ENCODE results near the gene SIN3A.

The SIN3A gene

DNA sequence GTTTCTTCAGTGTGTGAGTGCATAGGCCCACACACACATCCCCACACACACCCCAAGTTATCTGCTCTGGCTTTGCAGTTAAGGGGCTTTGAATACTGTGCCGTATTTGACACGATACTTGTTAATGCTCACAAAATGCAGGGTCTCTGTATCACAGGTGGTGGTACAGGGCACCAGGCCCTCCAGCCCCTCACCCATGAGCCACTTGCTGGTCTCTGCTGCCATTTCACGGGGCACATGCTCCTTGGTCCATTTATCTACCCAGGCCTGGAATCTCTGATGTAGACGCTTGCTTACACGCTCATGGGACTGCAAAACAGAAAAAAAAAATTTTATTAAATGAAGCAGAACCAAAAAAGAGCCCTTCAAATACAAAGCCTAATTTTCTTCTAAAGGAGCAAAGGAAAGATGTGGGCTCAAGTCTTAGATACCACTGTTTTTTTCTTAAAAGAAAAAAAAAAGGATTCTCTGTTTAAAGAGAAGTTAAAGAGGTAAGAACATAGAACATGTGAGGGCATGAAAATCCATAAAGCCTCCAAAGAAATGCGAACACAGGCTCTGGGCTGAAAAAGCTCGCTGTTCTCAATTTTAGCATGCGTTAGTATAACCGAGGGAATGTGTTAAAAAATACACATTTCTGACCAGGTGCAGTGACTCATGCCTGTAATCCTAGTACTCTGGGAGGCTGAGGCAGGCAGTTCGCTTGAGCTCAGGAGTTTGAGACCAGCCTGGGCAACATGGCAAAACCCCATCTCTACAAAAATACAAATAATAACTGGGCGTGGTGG is 79.4 kb downstream of the SIN3A start:
- DNase-seq: no peak

DNA sequence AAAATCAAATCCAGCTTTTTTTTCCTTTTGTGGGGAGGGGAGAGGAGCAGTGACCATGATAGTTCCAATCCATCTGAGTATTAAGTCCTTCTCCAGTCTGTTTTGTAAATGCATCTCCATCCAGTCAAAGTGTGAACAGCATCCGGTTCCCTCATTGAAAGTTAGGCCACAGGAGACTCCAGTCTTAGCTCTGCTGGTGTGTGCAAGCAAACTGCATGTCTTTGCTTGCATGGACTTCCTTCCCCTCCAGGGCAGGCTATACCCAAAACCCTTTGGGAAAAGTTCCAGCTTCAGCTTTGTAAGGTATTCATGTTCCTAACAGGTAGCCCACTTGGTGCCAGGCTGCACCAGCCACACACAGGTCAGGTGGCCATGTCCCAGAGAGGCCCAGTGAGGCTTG is 80.0 kb downstream of the SIN3A start:
- DNase-seq: no peak

DNA sequence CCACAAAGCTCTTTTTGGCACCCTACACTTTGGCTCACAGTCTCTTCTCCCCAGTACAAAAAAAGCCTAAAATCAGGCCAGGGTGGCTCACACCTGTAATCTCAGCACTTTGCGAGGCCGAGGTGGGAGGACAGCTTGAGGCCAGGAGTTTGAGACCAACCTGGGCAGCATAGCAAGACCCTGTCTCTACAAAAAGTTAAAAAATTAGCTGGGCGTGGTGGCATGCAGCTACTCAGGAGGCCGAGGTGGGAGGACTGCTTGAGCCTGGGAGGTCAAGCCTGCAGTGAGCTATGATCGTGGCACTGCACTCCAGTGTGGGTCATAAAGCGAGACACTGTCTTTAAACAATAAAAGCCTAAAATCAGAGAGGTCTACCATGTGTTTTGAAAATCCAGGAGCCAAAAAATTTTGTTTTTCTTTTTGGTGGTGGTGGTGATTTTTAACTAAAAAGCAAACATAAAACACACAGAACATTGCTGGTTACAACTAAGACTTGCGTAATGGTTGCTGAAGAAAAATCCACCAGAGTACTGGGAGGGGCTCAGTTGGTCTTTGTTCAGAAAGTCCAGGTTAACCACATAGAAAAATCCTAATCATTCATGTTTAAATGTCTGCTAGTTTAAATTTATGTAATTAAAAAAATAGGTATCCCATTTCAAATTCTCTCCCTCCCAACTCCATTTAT is 81.5 kb downstream of the SIN3A start:
- DNase-seq: no peak

DNA sequence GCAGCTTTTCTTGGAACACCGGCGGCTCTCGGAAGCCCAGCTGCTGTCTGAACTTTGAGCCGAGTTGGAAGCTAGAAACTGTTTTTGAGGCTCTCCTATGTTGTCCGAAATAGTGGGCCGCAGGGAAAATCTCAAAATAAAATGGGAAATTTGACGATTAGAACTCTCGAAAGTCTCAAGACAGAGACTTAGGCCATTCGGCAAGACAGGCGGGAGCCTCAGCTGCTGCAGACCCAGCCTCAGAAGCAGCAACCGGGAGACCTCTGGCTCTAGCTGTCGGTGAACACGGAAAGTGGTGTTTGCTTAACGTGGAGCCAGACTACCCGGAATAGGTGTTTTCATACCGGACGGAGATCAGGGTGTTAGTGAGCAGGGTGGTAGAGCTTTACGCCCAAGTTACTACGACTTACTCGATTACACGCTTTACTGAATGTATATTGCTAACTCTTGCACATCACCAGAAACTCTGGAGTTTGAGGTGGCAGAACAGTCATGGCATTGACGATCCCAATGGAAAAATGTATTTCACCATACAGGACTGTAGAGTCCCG is 82.7 kb downstream of the SIN3A start:
- DNase-seq: no peak

DNA sequence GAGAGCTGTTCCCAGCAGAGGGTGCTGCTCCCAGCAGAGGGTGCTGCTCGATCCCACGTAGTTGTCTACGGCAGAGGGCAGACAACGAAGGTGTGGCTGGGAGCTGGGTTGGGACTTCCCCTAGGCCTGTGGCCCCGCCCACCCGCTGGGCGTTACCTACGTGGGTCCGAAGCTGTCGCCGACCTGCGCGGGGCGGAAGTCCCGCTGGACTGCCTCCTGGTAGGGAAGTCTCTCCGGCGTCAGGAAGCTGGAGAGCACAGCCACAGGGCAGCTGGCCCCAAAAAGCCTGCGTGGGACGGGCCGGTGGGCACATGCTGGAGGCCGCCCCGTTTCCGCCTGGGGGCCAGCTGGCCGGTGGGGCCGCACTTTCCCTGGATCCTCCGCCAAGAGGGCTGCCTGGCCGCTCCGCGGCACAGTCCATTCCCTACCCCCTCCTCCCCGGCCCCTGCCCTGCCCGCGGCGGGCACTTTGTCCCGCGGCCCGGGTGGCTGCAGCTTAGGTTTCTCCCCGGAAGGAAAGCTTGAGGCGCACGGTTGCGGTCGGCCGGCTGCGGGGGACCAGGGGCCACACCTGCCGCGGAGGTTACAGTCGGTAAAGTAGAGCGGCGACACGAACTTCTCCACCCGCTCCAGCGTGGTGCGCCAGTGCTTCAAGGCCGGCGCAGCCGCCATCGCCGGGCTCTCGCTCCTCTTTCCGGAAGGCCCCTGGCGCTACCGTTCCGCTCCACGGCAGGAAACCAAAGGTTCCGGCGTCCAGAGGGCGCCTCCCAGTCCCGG is 83.4 kb downstream of the SIN3A start, which contains the start of gene MAN2C1:
Gene MAN2C1, minus strand, starts transcription at position 695 of the 776 bp plus-strand sequence. Its CDS starts 24 bp downstream, at position 671.
- peak; percentile 88 for DNase-seq

DNA sequence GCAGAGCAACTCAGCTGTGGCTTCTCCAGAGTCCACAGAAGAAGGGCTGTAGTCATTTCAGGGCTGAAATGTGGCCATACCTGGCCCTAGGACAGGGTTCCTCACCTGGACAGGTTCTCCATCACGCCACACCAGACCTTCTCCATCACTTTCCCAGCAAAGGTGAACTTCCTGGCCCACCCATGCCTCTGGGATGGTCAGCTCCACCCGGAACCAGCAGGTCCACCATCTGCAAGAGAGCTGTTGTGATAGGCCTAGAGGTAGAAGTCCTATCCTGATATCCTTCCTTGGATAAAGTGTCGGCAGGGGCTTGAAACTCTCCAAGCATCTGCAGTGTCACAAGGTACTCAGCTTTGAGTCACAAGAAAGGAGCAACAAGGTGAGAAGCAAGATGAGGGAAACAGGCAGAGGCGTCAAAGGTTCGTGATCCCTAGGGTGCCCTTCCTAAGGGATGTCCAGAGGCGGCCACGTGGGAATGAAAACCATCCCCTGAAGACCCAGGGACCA is 84.0 kb downstream of the SIN3A start:
- no peak for DNase-seq

DNA sequence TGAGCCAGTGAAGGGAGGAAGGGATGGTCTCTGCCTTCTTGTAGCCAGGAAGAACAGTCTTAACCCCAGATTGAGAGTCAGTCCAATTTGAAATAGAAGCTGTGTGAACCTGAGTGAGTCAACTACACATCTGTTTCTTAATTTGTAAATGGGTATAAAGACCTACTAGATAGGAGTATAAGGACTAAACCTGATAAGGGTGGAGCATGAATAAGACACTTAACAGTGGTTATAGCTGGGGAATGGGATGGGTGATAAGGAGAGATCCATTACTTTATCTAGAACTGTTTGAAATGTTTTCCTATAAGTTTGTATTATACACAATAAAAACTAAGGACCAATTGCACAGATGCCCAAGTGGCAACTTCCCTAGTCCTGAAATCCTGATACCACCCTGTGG is 84.5 kb downstream of the SIN3A start:
- no peak for DNase-seq

DNA sequence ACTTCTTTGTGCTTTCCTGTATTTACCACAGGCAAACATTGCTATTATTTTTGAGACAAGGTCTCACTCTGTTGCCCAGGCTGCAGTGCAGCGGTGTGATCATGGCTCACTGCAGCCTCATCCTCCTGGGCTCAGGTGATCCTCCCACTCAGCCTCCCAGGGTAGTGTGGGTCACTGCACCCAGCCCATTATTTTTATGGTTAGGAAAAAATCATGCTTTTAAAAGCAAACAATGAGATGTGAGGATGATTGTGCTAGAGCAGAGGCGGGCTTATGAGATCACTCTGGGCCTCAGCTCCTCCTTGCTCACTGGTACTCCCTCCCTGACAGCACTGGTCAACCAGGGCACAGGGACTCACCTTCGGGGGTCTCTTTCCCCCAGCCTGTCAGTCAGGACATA is 85.3 kb downstream of the SIN3A start:
- no peak for DNase-seq

DNA sequence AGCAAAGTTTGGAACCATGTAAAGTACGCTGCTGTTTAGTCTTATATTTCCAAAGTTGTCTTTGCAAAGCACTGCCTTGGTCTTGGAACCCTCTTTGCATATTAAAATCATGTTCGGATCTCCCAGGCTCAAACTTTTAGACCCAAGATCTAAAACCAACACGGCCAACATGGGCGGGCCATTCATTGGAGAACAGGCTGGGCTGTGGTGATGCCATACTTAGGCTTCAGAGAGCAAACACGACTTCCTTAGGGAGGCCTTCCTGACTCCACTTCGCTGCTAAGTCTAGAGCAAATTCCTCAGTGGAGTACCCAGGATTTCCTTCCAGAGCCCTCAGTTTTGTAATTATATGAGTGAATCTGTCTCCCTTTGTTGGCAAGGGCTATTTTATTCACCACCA is 86.6 kb downstream of the SIN3A start:
- no peak for DNase-seq

DNA sequence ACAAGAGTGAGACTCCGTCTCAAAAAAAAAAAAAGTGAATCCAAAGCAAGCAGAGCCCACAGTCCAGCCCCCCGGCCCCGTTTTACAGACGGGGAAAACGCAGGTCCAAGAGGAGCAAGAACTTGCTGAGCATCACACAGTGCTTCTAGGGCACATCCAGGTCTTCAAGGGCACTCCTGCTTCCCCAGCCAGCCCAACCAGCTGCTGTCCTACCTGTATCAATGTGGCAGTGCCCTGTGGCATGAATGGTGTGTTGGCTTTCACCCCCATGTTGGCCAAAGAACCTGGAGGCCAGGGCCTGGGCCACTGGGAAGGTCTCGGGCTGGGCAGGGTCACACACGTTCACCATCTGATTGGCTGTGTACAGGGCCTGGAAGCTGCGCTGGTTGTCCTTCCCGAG is 87.7 kb downstream of the SIN3A start:
- DNase-seq: no peak

DNA sequence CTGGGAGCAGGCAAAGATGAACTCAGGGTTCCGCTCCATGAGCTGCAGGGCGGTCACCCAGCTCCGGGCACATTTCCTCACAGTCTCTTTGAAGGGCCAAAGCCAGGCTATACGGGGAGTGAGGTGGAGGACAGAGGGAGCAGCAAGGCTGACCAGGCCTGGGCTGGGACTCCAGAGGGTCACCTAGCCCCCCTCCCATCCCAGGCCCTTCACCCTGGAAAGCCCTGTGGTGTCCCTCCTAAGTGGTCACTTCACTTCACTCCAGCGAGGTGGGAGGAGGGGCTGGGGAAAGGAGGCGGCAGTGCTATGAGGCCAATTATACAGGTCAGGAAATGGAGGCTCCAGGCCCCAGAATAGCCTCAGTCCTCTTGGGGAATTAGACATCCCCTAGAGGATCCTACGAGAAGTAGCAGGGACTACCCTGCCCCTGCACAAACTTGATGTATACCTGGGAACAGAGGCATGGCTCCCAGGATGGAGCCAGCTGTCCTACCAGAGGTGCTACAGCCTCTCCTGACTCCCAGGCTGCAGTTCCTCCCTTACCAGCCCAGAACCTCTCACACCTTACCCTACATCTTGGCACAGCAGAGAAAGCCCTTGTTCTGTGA is 88.7 kb downstream of the SIN3A start:
- DNase-seq: no peak

DNA sequence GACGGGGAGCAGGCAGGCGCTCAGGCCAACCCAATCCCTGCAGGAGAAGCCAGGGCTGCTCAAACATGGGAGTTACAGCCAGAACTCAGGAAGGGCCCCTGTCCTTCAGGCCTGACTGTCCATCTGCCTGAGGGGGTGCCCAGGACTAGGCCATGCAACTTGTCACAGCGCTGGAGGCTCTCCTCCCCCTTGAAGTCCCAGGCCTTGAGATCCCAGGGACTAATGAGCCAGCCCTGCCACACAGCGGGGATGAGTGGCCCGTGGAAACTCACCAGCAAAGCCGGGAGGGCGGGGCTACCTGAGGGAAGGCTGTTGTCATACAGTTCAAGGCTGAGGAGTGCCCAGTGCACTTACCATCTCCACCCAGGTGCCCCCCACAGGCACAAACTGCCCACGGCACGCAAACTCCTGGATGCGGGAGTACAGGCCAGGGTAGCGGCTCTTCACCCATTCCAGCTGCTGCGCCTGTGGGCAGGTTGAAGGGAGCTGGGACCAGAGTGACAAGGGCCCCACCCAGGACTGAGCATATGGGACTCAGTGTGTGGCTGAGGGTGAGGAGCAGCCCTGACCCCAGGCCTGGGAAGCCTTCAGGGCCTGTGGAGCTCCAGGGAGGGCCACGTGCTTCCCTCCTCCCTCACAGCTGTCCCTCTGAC is 89.4 kb downstream of the SIN3A start:
- DNase-seq: no peak

DNA sequence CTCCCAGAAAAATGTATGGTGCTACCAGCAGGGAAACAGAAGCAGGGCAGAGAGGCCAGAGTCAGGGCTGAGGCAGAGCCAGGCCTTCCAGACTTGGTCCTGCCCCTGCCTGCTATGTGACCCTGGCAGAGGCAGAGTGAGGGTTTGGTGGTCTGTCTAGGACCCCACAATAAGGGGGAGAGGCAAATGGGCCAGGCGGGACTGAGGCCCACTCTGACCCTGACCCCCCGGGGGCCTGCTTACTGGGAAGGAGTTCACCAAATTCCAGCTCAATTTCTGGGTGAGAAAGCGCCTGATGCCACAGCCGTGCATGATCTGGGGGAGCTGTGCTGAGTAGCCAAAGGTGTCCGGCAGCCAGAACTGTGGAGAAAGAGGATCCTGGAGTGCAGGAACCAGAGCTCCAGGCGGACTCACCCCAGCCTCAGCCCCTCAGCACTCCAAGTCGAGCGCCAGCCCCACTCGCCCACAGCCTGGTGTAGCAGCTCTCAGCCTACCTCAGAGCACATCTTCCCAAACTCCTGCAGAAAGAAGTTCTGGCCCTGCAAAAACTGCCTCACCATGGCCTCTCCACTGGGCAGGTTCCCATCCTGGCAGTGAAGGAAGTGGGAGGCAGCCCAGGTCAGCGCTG is 90.0 kb downstream of the SIN3A start:
- DNase-seq: no peak

DNA sequence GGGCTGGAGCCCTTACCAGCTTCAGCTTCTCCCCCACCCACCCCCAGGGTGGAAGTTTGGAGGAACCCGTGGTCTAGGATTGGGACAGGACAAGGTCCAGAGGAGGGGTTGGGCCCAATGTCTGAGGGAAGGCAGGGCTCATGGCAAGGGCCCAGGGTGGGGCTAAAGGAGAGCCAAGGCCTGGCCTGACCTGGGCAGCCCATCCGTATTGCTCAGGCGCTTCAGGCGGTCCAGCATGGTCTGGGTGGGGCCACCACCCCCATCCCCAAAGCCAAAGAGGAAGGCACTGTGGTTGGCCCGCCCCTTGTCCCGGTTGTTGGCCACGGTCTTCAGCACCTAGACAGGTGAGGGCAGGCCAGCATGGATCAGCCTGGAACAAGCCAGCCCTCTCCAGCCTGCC is 90.6 kb downstream of the SIN3A start:
- DNase-seq: no peak

DNA sequence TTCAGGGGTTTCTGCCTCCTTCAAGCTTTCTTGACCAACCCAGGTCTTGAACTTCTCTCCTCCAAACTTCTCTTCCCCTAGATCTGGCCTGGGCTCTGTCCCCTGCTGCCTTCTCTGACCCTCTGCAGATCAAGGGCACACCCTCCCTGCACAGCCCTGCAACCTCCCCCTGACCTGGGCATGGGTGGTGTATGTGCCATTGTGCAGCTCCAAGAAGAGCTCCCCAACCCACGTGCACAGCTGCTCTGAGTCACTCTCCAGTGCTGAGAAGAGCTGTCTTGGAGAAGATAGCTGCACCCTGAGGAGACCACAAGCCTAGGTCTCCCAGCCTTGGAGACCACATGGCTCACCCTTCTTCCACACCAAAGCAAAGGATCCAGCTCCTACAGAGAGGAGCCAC is 91.1 kb downstream of the SIN3A start:
- no peak for DNase-seq

DNA sequence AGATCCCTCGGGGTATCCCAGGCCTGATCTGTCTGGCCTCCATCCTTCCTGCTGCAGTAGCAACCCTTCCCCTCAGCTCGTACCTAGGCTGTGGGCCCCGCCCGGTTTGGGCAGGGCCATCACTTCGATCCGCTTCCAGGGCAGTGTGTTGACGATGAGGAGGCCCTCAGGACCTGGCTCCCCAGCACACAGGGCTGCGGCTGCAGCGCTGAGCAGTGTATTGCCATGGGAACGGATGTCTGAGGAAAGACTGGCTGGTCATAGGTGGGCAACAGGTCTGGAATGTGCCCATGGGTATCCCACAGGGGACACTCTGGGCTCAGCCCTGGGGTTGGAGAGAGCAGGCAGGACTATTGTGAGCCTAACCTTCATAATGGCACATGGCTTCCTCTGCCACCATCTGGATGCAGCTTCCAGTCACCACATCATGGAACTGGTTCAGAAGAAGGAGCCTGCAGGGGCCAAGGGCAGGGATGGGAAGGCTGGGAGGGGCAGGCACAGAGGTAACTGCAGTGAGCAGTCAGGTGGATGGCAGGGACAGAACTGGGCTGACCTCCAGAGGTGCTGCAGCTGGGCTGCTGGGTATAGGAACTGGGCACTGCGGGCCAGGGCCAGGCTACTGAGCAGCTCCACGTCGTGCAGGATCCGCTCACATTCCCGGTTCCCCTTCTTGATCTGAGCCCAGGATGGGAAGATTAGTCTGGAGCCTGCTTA is 91.8 kb downstream of the SIN3A start:
- no peak for DNase-seq

DNA sequence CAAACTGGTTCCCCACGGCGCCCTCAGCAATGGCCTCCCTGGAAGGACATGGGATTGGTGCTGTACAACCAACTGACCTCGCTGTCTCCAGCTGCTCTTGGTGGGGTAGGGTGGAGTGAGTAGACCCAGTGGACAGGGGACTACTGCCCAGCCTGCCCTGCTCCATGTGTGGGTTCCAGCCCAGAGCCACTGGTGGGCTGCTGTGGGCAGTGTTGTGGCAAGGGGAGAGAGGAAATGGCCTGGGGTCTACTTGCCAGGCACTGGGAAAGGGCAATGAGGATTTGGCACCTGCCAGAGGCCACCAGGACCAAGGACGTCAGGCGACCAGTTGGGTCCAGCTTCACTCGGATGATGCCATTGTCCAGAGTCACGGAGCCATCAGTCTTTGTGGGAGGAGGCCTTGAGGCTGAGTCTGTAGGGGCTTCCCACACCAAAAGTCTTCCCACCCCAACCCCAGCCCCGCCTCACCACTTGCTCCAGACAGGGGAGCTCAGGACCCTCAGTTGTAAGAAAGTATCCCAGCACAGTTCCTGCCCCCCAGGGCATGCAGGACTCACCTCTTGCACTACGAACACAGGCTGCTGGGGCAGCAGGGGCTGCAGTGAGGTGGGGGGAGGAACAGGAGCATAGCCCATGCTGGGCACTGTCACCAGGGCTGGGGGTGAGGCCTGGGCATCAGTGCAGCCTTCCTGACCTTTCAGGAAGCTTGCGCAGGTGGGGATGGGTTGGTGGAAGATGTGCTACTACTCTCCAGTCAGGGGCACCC is 92.5 kb downstream of the SIN3A start:
- DNase-seq: no peak

DNA sequence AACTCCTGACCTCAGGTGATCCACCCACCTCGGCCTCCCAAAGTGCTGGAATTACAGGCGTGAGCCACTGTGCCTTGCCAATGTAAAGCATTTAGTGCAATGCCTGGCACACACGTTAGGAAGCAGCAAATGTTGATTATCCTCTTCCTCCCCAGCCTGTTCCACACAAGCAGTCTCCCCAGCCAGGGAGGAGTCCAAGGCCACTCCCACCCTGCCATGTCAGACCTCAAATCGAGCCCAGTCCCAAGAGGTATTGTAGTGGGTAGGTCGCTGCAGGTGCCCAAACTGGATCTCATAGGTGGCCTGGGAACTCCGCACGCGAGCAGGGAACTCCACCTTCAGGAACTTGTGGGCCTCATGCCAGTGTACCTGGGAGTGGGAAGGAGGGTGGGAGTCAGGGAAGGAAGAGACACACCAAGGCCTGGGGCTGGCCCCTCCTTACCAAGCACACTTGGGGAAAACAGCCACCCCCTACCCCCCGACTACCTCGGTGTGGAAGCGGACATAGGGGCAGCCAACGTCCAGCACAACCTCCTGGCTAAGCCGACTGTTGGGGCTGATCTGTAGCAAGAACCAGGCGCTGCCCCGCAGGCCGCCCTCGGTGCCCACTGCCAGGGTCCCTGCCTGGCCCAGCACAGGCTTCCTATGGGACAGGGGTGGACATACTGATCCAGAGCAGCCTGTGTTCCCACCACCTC is 93.4 kb downstream of the SIN3A start:
- DNase-seq: no peak

DNA sequence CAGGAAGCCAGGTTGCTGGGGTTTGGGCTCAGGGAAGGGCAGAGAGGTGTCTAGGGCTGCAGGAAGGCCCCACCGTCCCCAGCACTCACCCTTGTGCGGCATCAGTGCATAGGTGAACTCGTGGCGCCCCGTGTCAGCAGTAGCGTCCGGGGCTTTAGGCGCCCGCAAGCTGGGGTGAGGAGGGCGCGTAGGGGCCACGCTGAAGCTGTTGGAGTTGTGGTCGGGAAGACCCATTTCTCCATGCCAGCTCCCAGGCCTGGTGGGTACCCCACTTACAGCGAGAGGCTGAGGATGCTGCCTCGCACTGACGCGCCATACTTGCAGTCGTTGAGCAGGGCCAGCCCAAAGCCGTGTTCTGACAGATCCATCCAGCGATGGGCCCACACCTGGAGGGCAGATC is 95.0 kb downstream of the SIN3A start:
- DNase-seq: no peak

DNA sequence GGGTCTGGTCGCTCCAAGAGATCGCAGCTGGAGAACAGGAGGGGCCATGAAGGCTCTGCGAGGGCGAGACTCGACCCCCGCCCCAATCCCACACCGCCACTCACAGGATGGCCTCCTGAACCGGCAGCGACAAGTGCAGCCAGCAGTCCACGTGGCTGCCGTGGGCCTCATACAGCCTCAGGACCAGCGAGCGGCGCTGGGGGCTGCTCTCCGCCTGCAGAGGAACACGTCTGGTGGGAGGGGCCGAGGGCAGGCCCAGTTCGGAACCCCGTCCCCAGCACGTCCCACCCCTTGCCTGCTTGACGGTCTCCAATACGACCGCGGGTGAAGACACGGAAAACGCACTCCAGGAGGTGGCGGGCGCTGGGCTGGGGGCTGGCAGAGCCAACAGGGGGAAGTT is 95.5 kb downstream of the SIN3A start:
- no peak for DNase-seq
